B cell (primary cell): ENCODE measurements around the gene NFASC. TPM values are rescaled to one million over a fixed set of nuclear protein-coding genes. Genes with fewer than 3 reads are reported as not detected.

ENCODE experiments used
- ATAC-seq: fragments of 200-7000 bp; cut with Tn5 transposase; one replicate; pipeline ENCODE4 v1.10.0; 2021; ENCODE audit warnings: low read depth, mild to moderate bottlenecking, moderate number of reproducible peaks, moderate library complexity
- CTCF ChIA-PET: fragments of 350-600 bp; sonication (Branson Sonifier 250); formaldehyde crosslinking; loops from one replicate; lab custom pipeline; 2021; ENCODE audit warnings: antibody characterized with exemption, inconsistent platforms; lab: Charles Lee
- POLR2A ChIA-PET: fragments of 350-600 bp; sonication (Branson Sonifier 250); formaldehyde crosslinking; loops from one replicate; lab custom pipeline; 2021; ENCODE audit warnings: antibody characterized with exemption; lab: Charles Lee
- DNase-seq: peaks from one replicate; pipeline ENCODE4 v3.0.0; 2013
- H2AFZ ChIP-seq: 2 replicates; pipeline ENCODE4 v1.6.1; 2012; ENCODE audit warnings: mild to moderate bottlenecking, low read depth, low read length; ENCODE audit not compliant: insufficient read depth, poor library complexity, severe bottlenecking
- H3K27ac ChIP-seq, 2 donors: 1 replicate in 1 of 2; 2 replicates in 1 of 2; pipeline ENCODE4 v1.5.1; 2012 to 2013; ENCODE audit warnings: low read length in 2 of 2, mild to moderate bottlenecking in 2 of 2, moderate library complexity in 1 of 2
- H3K27me3 ChIP-seq, 4 experiments: fragments of 200-600 bp in 1 of 4; sonication (generic) in 1 of 4; replicated peaks in 1 of 4; 1 replicate in 2 of 4; 2 replicates in 2 of 4; pipeline versions ENCODE4 v1.6.1 to v1.7.0; 2013 to 2016; ENCODE audit warnings: low read length in 3 of 4, mild to moderate bottlenecking in 2 of 4, mixed read lengths in 1 of 4, moderate library complexity in 1 of 4; ENCODE audit not compliant: insufficient read depth in 4 of 4, control insufficient read depth in 3 of 4; ENCODE audit errors: control extremely low read depth in 1 of 4
- H3K36me3 ChIP-seq, 2 experiments: replicated peaks in 1 of 2; 1 replicate in 1 of 2; 2 replicates in 1 of 2; pipeline versions ENCODE4 v1.6.1 to v1.7.1; 2013; ENCODE audit warnings: low read length in 1 of 2; ENCODE audit not compliant: insufficient read depth in 2 of 2, control insufficient read depth in 1 of 2; ENCODE audit errors: control extremely low read depth in 1 of 2, extremely low read depth in 1 of 2
- H3K4me1 ChIP-seq, 2 donors: fragments of 200-600 bp in 1 of 2; sonication (generic) in 1 of 2; 1 replicate in 1 of 2; 2 replicates in 1 of 2; pipeline versions ENCODE4 v1.5.1 to v1.6.1; 2013 to 2017; ENCODE audit warnings: low read length in 2 of 2; ENCODE audit not compliant: control insufficient read depth in 2 of 2, insufficient read depth in 2 of 2
- H3K4me2 ChIP-seq: replicated peaks from 2 replicates; pipeline ENCODE3; 2012; ENCODE audit warnings: mild to moderate bottlenecking, low read depth, low read length; ENCODE audit not compliant: poor library complexity, severe bottlenecking
- H3K4me3 ChIP-seq, 5 experiments: fragments of 200-600 bp in 1 of 5; sonication (generic) in 1 of 5; 1 replicate in 3 of 5; 2 replicates in 2 of 5; pipeline versions ENCODE4 v1.5.1 to v1.7.0; 2011 to 2016; ENCODE audit warnings: low read length in 4 of 5, mild to moderate bottlenecking in 4 of 5, low read depth in 2 of 5, control low read depth in 1 of 5, moderate library complexity in 1 of 5; ENCODE audit not compliant: insufficient read depth in 1 of 5; ENCODE audit errors: control extremely low read depth in 1 of 5, extremely low read depth in 1 of 5
- H3K79me2 ChIP-seq: fragments of 200-600 bp; sonication (generic); one replicate; pipeline ENCODE4 v1.6.0; 2016; ENCODE audit warnings: low read length; ENCODE audit not compliant: control insufficient read depth, insufficient read depth
- H3K9ac ChIP-seq: fragments of 200-600 bp; sonication (generic); 2 replicates; pipeline ENCODE4 v1.6.1; 2017; ENCODE audit warnings: mild to moderate bottlenecking, low read length, moderate library complexity
- H3K9me3 ChIP-seq, 3 donors: one replicate each; pipeline versions ENCODE4 v1.6.1 to v1.7.1; 2013; ENCODE audit warnings: low read length in 2 of 3; ENCODE audit not compliant: control insufficient read depth in 2 of 3, insufficient read depth in 1 of 3; ENCODE audit errors: control extremely low read depth in 1 of 3
- H4K20me1 ChIP-seq: 2 replicates; pipeline ENCODE4 v1.6.0; 2012; ENCODE audit warnings: mild to moderate bottlenecking, low read length; ENCODE audit not compliant: insufficient read depth, control insufficient read depth, poor library complexity, severe bottlenecking
- H3K27ac Mint-ChIP-seq: one replicate; pipeline ENCODE4 v1.8.0; 2021; ENCODE audit warnings: mixed read lengths
- H3K27me3 Mint-ChIP-seq: one replicate; pipeline ENCODE4 v1.8.0; 2021; ENCODE audit warnings: mixed read lengths
- H3K4me1 Mint-ChIP-seq: one replicate; pipeline ENCODE4 v1.8.0; 2021; ENCODE audit warnings: mixed read lengths
- H3K4me3 Mint-ChIP-seq: one replicate; pipeline ENCODE4 v1.8.0; 2021; ENCODE audit warnings: mixed read lengths
- H3K9me3 Mint-ChIP-seq: one replicate; pipeline ENCODE4 v1.8.0; 2022; ENCODE audit warnings: mixed read lengths; ENCODE audit not compliant: insufficient read depth
- EZH2 ChIP-seq: IDR thresholded peaks from 2 replicates; pipeline ENCODE4 v1.6.1; 2012; ENCODE audit warnings: borderline replicate concordance, low read depth, mild to moderate bottlenecking, moderate library complexity, low read length; ENCODE audit not compliant: insufficient read depth, poor library complexity, severe bottlenecking
- WGBS: methylation state at CpG from one replicate; pipeline ENCODE4 v1.1.5; 2013; ENCODE audit warnings: missing lambda C conversion rate; ENCODE audit not compliant: insufficient coverage; 5-methylcytosine and 5-hydroxymethylcytosine counted together
- intact Hi-C: fragments of 100-400 bp; cut with micrococcal nuclease; formaldehyde crosslinking; loops from one replicate; pipeline ENCODE4 v1.10.0; 2022
- polyA plus RNA-seq: library from polyadenylated mRNA; depleted of rRNA; stranded (reverse); fragments of >200 nt; gene quantifications from 2 replicates; pipeline ENCODE4 v1.2.3, GENCODE V29; 2012
- total RNA-seq, 2 donors: library from RNA; stranded (reverse); fragments of 120-200 nt in 1 of 2; gene quantifications; 1 replicate in 1 of 2; 2 replicates in 1 of 2; pipeline versions ENCODE4 v1.2.3 to v1.2.4, GENCODE V29; 2013 to 2022
- TF ChIP-seq, protein P1 (sequence below): fragments of 200-600 bp; IDR thresholded peaks from one replicate; pipeline ENCODE4 v1.8.0; 2022; ENCODE audit warnings: antibody characterized with exemption, mild to moderate bottlenecking

The NFASC gene
- total and polyA plus RNA-seq, 2 donors (not counting 1 experiment from before 2014, with no cell fraction given), result 0.06 to 0.39 TPM

DNA sequence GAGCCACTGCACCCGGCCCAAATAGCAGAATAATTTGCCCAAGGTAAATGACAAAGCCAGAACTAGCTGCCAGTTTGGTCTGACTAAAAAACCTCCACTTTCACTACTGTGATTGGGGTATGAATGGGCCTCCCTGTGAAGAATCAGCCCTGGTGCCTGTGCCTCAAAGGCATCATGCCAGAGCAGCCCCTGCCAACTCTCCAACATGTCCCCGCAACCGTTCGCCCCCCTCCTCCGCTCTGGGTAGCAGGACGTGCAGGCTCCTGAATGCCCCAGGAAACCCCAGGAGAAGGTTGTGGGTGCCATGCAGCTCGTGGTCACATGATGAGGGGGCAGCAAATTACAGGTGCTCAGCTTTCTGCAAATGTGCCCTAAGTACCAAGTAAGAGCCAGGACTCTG lies 157.7 kb downstream of the NFASC start:
- intact Hi-C loops, result no loop called here
- DNase-seq, result no peak
- no peaks in the 10 kb centered on the region for H3K9me3 ChIP-seq
- no peak overlapping the region for H3K4me3 ChIP-seq
- peaks cover 21% of the 10 kb centered on the region for H3K27me3 Mint-ChIP-seq
- POLR2A ChIA-PET, result no interaction called here
- H3K79me2 ChIP-seq, result no peaks in the 10 kb centered on the region
- TF ChIP-seq, protein P1, sequence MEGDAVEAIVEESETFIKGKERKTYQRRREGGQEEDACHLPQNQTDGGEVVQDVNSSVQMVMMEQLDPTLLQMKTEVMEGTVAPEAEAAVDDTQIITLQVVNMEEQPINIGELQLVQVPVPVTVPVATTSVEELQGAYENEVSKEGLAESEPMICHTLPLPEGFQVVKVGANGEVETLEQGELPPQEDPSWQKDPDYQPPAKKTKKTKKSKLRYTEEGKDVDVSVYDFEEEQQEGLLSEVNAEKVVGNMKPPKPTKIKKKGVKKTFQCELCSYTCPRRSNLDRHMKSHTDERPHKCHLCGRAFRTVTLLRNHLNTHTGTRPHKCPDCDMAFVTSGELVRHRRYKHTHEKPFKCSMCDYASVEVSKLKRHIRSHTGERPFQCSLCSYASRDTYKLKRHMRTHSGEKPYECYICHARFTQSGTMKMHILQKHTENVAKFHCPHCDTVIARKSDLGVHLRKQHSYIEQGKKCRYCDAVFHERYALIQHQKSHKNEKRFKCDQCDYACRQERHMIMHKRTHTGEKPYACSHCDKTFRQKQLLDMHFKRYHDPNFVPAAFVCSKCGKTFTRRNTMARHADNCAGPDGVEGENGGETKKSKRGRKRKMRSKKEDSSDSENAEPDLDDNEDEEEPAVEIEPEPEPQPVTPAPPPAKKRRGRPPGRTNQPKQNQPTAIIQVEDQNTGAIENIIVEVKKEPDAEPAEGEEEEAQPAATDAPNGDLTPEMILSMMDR, result no peak
- no peak for TF ChIP-seq EZH2
- H3K9me3 Mint-ChIP-seq, result no peaks in the 10 kb centered on the region
- H3K4me2 ChIP-seq, result no peak overlapping the region
- no peak overlapping the region for H3K27ac ChIP-seq
- no peaks in the 10 kb centered on the region for H3K36me3 ChIP-seq
- no peaks in the 10 kb centered on the region for H3K4me1 ChIP-seq
- peaks cover 1% of the 10 kb centered on the region for H3K4me1 Mint-ChIP-seq
- H4K20me1 ChIP-seq, result no peaks in the 10 kb centered on the region
- CTCF ChIA-PET, result interaction anchor here (1.0 kb wide), 2 partner anchors 52 to 470 kb away, joined by 3 to 4 read pairs; no protein-coding TSS in a partner anchor
- no peak overlapping the region for H3K27ac Mint-ChIP-seq
- no peak overlapping the region for H2AFZ ChIP-seq
- no peak overlapping the region for H3K9ac ChIP-seq
- ATAC-seq, result no peak
- WGBS, result 82% methylated on average over 6 of the region's 7 CpGs
- H3K4me3 Mint-ChIP-seq, result no peak overlapping the region
- no peaks in the 10 kb centered on the region for H3K27me3 ChIP-seq

DNA sequence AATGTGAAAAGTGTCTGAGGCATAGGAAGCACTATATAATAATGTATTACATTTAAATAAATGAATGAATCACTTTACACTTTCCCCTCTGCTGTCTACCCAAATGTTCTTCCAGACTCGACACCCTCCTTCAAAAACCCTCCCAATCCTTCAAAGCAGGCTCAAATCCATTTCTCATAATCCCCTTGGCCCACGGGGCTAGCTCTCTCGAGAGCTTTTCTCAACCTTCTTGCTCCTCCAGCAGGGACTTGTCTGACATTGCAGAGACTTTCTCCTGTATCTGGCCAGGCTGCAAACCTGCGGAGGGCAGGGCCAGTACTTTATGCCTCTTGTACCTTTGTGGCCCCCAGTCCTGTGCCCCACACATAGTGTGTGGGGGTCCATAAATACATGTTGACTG lies 158.3 kb downstream of the NFASC start:
- POLR2A ChIA-PET, result no interaction called here
- Histone ChIP-seq H3K36me3 (no peaks in the 10 kb centered on the region), H3K27ac (no peak overlapping the region), H3K79me2 (no peaks in the 10 kb centered on the region), H3K9me3 (no peaks in the 10 kb centered on the region), H2AFZ (no peak overlapping the region), H3K4me3 (no peak overlapping the region), H3K9ac (no peak overlapping the region), H3K4me2 (no peak overlapping the region), H3K27me3 (no peaks in the 10 kb centered on the region), H3K4me1 (no peaks in the 10 kb centered on the region), H4K20me1 (no peaks in the 10 kb centered on the region)
- no peak for TF ChIP-seq EZH2
- TF ChIP-seq, protein P1, result no peak
- CTCF ChIA-PET, result interaction anchor here (1.0 kb wide), 2 partner anchors 52 to 470 kb away, joined by 3 to 4 read pairs; no protein-coding TSS in a partner anchor
- Mint-ChIP-seq H3K27ac (no peak overlapping the region), H3K4me1 (peaks cover 1% of the 10 kb centered on the region), H3K9me3 (no peaks in the 10 kb centered on the region), H3K27me3 (peaks cover 21% of the 10 kb centered on the region), H3K4me3 (no peak overlapping the region)
- no peak for ATAC-seq
- DNase-seq, result no peak
- 80% methylated on average over 4 of the region's 4 CpGs for WGBS
- intact Hi-C loops, result no loop called here
